RKO (cell line): ENCODE results near the gene KL.
A peak's percentile ranks its signal among the peaks of the same experiment; 100 is the strongest.

Source experiments
- DNase-seq: peaks from one replicate; pipeline ENCODE4 v3.0.0-alpha.2; 2016; ENCODE audit warnings: low spot score

The KL gene

DNA sequence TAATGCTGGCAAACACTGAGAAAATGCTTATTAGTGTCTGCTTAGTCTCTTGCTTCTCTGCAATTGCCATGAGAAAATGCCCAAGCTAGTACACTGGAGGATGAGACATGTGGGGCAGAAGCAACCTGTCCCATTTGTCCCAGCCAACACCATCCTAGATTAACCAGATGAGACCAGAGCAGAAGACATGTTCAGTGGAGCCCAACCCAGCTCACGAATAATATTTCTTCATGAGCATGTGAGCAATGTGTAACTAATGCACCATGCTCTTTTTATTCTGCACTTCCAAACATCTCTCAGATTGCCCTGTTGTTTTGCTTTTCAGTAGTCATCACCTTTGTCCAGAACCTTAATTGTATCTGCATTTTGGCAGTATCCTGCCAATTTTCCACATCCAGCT is 21.4 kb downstream of the KL start:
- DNase-seq: no peak

DNA sequence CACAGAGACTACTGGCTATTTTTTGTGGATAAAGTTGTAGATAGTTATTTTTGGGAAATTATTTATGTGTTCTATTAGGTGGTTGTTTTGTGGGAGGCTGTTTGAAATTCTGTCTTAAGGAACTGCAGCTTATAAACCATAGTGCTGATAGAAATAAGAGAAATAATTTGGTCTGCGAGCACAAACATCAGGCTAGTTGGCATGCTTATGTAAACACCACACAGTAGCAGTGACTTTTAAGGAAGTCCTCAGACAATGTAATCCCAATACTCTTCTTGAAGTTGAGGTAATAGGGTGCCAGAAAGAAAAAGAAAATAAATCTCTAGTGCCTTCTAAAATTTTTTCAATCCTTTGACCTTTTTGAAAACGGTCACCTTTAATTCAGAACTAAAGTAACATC is 23.9 kb downstream of the KL start:
- DNase-seq: no peak

- DNase-seq: no peak
Measured at GRCh38 chr13:33045851-33046592, 29.8 kb downstream of the KL start.

- no peak for DNase-seq
Measured at GRCh38 chr13:33050161-33050560, 33.9 kb downstream of the KL start.

DNA sequence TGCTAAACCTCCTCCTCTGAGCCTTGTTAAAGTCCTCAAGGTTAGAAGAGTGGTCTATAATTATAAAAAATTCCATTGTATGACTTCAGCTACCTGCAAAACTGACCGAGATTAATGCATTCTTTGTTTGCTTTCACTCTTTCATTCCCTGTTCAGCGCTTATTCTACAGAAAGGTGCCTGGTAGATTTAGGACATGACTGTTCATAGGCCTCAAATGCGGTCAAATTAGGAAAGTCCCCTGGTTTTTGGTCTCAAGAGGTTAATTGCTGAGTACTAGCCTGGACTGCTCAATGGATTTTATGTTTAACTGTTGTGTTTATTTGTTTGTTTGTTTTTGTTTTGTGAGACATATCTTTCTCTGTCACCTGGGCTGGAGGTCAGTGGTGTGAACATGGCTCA is 35.4 kb downstream of the KL start:
- no peak for DNase-seq

DNA sequence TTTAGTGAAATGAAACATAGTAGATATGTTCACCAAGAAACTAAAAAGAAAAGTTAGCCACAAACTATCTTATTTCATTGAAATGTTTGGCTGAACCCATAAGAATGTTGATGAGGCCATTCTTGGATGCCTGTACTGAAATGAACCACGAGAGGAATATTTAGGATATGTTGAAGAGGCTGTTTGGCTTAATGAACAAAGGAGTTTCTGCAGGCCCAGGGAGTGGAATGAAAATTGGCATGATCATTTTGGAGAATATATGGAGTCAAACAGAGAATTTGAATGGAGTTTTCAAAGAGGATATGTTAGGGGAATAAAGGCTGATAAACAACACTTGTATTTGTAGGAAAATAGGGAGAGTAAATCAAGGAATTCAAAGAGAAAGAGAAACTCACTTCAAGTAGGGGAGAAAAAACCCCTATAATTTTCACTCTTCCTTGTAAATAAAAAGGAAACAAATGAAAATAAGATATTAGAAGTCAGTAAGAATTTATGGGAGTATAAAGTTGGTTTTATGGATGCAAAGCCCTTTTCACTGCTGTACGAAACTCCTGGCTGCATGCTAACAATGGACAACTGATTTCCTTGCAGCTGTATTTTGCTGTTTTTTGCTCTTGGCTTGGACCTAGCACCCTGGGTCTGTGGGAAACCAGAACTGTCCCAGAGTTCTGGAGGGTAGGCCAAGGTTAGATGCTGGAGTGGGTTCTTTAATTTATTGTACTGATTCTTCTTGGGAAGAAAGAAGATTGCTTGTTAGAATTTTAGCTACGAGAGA is 36.5 kb downstream of the KL start:
- DNase-seq: no peak

- DNase-seq: no peak
Measured at GRCh38 chr13:33053397-33054066, 37.3 kb downstream of the KL start.

DNA sequence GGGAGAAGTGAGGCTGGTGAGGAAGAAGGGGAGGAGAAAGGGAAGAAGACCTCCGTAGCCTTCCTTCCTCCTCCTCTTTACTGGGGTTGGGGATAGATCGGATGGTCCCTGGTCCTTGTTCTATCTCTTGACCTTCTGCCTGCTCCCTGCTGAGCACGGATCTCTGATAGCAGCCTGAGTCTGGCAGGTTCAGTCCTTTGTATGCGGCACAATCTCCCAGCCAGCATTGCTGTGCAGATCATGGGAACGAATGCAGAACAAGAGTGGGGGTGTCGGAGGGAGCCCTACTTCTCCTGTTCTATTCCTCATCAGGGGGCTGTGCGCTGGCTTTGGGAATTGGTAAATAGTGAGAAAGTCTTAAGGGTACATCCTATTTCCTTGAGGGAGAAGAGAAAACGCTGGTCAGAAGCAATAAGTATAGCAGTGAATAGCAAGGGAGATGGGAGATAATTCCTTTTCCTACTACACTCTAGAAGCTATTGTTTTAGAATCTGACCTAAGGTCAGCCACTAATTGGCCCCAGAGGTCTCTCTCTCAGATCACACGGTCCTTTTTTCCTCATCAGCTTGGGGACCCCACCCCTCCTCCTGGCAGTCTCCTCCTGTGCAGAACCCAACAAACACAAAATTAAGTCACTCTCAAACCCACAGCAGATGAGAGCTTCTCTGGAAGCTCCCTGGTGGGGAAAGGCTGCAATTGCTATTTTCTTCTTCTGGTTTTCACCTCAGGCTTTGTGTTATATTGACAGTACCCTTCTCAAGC is 41.0 kb downstream of the KL start:
- DNase-seq: peak; percentile 39

DNA sequence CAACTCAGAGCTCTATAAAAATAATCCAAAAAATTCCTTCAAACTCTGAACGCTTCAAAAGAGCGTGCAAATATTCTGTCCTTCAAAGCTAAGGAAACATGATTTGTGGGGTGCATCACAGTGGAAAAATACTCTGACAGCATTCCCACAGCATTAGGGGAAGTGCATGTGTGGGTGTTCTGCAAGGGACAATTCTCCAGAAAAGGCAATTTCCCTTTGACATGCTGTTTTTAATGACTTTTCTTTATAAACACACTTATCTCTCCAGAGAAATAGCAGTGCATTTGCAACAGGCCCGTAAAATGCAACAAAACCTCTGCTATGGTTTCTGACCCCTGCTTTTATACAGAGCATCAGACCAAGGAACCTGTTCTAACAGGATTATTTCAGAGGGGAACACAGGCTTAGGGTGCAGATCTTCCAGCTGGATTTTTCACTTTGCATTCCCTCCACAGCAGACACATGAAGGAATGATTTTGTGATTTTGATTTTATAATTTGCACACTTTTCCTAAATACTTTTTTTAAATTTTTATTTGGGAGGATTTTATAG is 42.6 kb downstream of the KL start:
- DNase-seq: no peak

- no peak for DNase-seq
Measured at GRCh38 chr13:33060815-33061214, 44.6 kb downstream of the KL start.

DNA sequence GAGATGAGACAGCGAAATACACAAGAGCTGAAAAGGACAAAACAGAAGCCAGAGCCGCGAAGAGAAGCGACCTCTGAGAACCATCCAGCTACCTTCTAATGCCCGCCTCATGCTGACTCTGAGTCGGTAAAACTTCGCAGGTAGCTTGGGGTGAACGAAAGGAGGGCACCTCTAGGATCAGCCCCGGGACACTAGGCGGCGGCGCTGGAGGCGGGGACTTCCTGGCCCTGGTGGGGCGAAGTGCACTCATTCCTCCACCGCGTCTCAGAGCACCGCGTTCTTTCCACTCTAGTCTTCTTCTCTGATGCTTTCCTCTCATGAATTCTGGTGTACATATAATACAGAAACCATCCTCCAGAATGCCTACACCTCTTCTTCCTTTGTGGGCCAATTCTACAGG is 50.1 kb downstream of the KL start:
- no peak for DNase-seq

GRCh38 chr13:33069365-33069764 is 53.1 kb downstream of the KL start:
- no peak for DNase-seq

GRCh38 chr13:33070713-33071112 is 54.5 kb downstream of the KL start:
- DNase-seq: peak; percentile 30

DNA sequence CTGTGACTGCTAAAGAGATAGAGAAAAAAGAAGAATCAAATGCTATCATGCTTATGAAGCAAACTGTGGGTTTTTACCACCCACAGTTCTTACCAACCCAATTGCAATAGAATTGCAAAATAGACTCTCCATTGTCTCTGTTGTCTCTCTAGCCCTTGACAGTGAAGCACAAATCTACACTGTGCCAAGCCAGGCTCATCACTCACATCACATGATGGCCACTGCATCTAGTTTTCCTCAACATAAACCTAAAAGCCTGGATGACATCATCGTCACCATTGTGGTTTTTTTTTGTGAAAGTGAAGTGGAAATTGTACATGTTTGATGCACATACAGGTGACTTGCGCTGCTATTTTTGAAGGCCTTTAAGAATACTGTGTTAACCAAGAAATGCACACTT is 56.1 kb downstream of the KL start:
- no peak for DNase-seq

DNA sequence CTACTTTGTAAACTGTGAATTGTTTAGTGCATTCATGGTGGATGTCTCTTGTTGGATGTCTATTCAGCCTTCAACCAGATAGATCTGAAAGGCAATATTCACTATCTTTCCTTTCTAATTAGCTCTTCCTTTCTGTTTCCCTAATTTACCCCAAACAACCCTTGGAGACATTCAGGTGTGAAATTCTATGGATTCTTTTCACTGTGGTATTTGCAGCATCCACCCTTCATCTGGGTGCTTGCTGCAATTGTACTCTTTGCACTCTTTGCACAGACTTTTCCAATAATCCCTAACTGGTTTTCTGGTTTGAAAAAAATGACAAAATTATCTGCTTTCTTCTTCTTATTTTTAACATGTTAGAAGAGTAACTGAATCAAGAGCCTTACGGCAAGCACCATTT is 56.5 kb downstream of the KL start:
- no peak for DNase-seq

DNA sequence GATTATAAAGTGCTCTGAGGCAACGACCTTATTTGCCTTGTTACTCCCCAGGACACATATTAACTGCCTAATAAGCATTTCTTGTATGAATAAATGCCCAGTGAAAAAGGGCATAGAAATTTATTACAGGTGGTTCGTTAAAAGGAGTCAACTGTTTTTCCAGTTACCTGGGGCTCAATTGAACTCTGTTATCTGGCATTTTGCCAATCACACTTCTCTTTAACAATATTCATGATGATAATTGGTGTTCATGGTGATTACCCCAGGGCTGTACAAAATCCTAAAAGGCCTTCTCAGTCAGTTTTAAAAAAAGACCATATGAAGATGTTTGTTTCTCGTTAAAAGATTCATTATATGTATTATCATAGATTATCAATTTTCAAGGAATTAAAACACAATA is 57.1 kb downstream of the KL start:
- DNase-seq: no peak

- DNase-seq: no peak
Measured at GRCh38 chr13:33076001-33076992, 60.1 kb downstream of the KL start.

GRCh38 chr13:33078263-33078662 is 62.0 kb downstream of the KL start:
- DNase-seq: no peak

GRCh38 chr13:33079960-33080359 is 63.7 kb downstream of the KL start:
- no peak for DNase-seq

DNA sequence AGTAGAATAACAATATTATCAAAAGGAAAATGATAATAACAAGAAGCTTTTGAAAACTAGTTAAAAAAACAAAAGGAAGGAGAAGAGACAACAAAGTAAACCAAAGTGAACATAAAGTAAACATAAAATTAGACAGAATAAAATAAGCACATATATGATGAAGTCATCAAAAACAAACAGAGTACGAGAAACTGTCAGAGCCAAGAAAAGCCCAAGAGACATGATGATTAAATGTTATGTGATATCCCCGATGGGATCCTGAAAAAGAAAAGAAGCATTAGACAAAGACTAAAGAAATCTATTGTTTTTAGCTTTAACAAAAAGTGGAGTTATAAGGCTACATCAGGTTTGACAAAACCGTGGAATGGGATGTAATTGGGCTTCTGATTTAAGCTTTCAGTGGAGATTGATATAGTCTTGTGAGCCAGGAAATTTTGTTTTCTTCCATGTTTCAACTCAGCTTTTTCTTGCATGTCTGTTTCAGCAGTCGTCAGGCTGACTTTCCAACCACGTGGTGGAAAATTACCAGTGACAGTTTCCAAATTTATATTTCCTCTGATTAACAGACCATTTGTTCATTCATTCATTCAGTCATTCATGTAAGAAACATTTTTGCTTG is 64.9 kb downstream of the KL start:
- no peak for DNase-seq
